ENCODE data around the gene EXOC4.
A peak's percentile ranks its signal among the peaks of the same experiment; 100 is the strongest.
"Not testable (repeated sequence)": the region's sequence is repeated elsewhere in the genome, so short reads cannot be mapped to it uniquely, and the experiment has no call there.

EXOC4 gene

GRCh38 chr7:133643652-133644051, 390.8 kb downstream of the EXOC4 start:
- DNase-seq, result not testable (repeated sequence)

- DNase-seq, result no peak
These were observed 393.1 kb downstream of the EXOC4 start for GRCh38 chr7:133645884-133646391.

- no peak for DNase-seq
These were observed 393.8 kb downstream of the EXOC4 start for GRCh38 chr7:133646472-133647315.

DNA sequence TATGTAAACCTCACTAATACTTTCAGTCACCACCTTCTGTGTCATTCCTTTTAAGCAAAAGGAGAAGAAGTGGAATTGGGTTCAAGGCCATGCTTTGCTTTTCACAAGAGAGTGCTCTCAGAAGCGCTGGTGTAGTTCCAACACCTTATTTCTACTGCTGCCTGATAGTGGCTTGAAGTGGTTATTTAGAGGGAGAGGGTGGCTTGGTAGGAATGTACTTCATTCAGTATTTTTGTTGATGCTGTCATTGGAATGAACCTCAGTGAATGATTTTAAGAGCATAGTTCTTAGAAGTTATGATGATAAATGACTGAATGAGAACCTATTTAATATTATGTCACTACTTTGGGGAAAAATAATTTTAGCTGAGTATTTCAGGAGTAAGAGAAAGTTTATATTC, 396.7 kb downstream of the EXOC4 start:
- no peak for DNase-seq

DNA sequence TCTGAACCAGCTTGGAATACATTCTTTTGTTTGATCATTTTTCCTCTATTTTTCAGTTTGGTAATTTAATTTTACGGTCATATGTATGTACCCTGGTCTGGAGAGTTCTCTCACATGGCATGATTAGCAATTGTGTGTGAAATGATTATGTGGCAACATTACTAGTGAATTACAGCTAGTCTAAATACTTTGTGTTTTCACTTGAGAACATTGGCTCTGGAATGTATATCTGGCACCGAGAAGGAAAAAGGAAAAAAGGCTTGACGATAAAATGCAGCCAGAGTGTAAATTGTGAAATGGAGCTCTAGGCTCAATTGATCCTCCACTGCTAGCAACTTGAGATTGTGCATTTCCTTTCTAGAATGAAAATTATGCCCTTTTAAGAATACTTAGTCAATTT, 397.2 kb downstream of the EXOC4 start:
- DNase-seq, result no peak

GRCh38 chr7:133650487-133651300, 397.8 kb downstream of the EXOC4 start:
- DNase-seq, result no peak

DNA sequence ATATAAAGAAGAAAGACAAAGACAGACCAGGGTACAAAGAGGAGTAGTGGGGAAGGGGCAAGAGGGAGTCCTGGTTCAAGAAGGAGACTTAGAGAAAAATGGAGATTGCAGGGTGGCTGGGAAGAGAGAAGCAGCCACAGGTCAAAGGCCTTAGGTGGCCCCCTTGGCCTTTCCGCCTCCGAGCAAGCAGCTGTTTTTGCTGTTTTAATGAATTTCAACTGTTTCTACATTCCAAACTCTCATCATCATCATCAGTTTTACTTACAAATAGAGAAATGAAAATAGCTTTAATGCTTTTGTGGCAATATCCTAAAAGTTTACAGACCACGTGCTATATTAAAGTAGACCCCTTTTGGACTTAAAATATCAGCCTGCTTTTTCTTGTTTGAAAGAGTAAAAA, 399.7 kb downstream of the EXOC4 start:
- DNase-seq, result no peak

DNA sequence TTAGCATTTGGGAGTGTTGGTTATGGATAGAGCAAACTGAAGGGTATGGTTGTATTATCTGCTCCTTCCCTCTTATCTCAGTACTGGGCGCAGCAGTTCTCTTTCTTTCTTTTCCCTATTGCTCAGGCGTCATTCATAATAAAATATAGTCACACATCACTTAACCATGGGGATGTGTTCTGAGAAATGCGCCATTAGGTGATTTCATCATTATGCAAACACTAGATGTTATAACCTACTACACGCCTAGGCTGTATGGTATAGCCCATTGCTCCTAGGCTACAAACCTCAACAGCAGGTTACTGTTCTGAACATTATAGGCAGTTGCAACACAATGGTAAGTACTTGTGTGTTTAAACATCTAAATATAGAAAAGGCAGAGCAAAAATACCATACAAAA, 401.7 kb downstream of the EXOC4 start:
- DNase-seq, result no peak

- no peak for DNase-seq
These were observed 409.4 kb downstream of the EXOC4 start for GRCh38 chr7:133662276-133662675.

GRCh38 chr7:133662830-133663229, 410.0 kb downstream of the EXOC4 start:
- DNase-seq, result no peak

GRCh38 chr7:133664528-133664927, 411.6 kb downstream of the EXOC4 start:
- no peak for DNase-seq

GRCh38 chr7:133668296-133669060, 415.6 kb downstream of the EXOC4 start:
- no peak for DNase-seq

- DNase-seq, result no peak
These were observed 416.2 kb downstream of the EXOC4 start for GRCh38 chr7:133669061-133669455.

- no peak for DNase-seq
These were observed 417.4 kb downstream of the EXOC4 start for GRCh38 chr7:133670250-133670649.

DNA sequence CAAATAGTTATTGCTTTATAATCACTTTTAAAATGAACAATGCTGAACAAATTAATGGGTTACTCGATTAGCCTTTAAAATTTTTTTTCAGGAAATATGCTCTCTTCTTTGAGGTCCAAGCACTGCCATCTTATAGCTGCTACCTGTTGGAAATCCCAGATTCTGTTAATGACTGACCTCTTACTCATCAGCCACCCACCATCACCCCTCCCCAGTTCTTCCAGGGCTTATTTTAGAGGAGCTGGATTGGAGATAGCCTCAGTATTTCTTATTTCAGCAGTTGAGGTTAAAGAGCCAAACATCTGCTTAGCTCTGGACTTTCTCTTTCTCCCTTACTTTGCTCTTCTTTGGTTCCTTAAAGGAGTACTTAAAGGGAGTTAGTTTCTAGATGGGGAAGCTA, 420.0 kb downstream of the EXOC4 start:
- DNase-seq, result no peak

DNA sequence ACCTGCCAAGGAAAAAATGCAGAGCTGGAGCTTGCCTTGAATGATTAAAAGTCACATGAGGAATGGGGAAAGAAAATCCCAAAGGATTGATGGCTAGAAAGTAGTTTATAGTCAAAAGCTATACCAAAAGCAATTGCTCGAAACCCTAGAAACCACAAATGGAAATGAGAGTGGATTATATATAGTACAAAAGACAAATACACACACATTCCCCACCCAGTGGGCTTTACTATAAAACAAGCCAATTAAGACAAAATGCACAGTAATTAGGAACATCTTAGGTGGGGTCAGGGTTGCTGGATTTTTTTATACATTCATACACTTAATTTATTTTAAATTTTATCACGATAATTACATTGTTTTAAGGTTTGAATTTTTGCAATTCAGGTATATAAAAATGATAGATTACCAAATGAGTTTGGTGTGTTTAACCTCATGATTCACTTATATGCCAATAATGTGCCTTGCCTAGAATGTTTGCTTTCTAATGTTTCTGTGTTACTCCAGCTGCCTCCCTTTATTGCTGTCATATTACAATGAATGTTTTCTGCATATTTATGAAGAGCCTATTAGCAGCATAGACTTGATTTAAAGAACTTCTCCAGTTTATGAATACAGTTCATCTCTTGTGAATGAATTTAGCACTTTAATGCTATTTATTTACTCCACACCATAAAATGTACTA, 421.3 kb downstream of the EXOC4 start:
- DNase-seq, result no peak

DNA sequence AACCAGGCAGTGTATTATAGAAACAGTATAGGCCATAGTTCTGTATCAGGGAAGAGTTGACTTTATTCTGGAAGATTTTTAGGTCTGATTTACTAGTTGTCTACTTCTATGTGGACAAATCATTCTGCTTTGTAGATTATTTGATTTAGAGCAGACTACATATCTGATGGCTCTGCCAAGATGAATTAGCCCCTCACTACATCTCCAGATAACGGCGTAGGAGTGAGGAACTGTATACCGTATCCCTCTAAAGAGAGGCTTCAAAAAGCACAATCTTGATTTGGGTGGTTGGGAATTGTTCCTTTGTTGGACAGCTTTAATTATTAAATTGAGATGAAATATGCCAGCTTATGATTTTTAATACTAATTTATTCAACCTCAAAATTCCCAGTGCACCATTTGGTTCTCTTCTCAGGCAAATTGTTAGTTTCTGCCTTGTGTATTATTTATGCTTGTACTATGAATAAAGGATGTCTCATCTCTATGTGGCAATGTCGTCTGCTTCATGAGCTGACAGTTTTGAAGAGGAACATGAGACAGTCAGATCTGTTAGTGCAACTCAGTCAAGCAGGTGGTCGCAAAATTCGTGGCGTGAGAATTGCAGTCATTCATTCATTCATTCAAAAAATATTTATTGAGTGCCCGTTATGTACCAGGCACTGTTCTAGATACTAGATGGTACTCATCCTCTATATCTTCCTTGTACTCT, 422.8 kb downstream of the EXOC4 start:
- DNase-seq, result no peak

GRCh38 chr7:133676805-133677370, 424.0 kb downstream of the EXOC4 start:
- DNase-seq, result peak; percentile 55

DNA sequence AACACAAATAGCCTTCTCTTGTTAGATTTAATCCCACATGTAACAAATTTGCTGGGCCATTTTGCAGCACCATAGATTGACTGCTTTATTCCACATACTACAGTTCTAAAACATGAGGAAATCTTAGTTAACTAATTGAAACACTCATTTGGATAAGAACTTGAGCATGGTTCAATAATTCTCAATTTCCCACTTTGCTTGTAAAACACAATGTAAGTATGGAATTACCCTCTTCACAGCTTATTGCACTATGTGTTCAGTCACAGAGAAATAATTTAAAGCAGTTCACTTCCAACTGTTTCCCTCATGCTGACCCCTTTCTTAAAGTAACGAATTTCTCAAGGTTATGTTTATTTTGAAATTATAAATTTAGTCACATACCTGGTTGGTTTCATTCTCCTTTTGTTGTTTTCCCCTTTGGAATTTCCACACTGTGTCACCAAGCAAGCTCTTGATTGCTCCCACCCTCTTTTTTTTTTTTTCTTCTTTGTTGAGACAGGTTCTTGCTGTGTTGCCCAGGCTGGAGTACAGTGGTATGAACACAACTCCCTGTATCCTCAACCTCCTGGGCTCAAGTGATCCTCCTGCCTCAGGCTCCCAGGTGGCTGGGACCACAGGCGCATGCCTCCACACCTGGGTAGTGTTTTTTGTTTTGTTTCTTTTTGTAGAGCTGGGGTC, 425.4 kb downstream of the EXOC4 start:
- DNase-seq, result no peak

DNA sequence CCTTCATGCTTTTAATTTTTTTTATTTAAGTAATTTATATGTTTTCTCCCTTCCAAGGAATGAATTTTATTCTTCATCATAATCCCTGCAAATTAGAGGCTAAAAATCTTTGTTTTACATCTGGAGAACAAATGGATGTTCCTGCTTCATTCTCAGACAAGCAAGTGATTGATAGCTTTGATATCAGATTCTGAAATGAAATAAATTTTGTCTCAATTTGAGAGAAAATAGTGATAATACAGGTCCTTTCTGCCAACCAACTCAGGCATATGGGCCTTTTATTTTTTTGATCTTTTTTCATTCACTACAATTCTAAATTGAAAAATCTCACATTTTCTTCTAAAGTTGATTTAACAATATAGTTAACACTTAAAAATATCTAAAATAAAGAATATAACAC, 427.1 kb downstream of the EXOC4 start:
- DNase-seq, result no peak

- DNase-seq, result no peak
These were observed 428.7 kb downstream of the EXOC4 start for GRCh38 chr7:133681529-133681928.
